Peyer's patch (tissue), 4 donors: ENCODE measurements around the gene NTRK2.

Experiments
- POLR2A ChIP-seq, 2 donors: fragments of 450-650 bp; IDR thresholded peaks; one replicate each; pipeline ENCODE4 v1.5.1; 2017; ENCODE audit warnings: antibody characterized with exemption in 2 of 2, mild to moderate bottlenecking in 2 of 2, moderate library complexity in 2 of 2
- TF ChIP-seq, protein P1 (sequence below), 6 experiments: fragments of 450-650 bp in 4 of 6; fragments of 200-600 bp in 2 of 6; sonication (generic) in 1 of 6; IDR thresholded peaks; one replicate each; pipeline ENCODE4 v1.5.1; 2017 to 2019; ENCODE audit warnings: antibody characterized with exemption in 6 of 6, mild to moderate bottlenecking in 3 of 6, moderate library complexity in 1 of 6

- TF ChIP-seq, protein P1, sequence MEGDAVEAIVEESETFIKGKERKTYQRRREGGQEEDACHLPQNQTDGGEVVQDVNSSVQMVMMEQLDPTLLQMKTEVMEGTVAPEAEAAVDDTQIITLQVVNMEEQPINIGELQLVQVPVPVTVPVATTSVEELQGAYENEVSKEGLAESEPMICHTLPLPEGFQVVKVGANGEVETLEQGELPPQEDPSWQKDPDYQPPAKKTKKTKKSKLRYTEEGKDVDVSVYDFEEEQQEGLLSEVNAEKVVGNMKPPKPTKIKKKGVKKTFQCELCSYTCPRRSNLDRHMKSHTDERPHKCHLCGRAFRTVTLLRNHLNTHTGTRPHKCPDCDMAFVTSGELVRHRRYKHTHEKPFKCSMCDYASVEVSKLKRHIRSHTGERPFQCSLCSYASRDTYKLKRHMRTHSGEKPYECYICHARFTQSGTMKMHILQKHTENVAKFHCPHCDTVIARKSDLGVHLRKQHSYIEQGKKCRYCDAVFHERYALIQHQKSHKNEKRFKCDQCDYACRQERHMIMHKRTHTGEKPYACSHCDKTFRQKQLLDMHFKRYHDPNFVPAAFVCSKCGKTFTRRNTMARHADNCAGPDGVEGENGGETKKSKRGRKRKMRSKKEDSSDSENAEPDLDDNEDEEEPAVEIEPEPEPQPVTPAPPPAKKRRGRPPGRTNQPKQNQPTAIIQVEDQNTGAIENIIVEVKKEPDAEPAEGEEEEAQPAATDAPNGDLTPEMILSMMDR (IDR thresholded peaks at IDR 0.05) = no peak
- TF ChIP-seq POLR2A (IDR thresholded peaks at IDR 0.05) = no peak
These were observed 278.0 kb downstream of the NTRK2 start for GRCh38 chr9:84947412-84947972.
